ENCODE results near the gene TMC7. TPM values are rescaled to one million over a fixed set of nuclear protein-coding genes. Genes with fewer than 3 reads are reported as not detected.

Gene TMC7
- total and polyA plus RNA-seq, 2 donors (not counting 3 experiments of a cell fraction or from before 2014, with no cell fraction given) = 5.7 to 7.0 TPM

- no peak overlapping the region for H3K4me3 ChIP-seq (replicated peaks in 1 of 3; ENCODE audit: insufficient read depth in 1 of 3, low read depth in 1 of 3, low read length in 3 of 3)
- POLR2A ChIA-PET = no interaction called here
- no peak for DNase-seq (ENCODE audit: low read depth, low spot score)
- intact Hi-C loops (cut with micrococcal nuclease) (loop anchor here (5.0 to 10.0 kb wide), 2 partner anchors 70 to 307 kb away; partner anchors contain the start of gene ARL6IP1), dilution Hi-C loops (cut with MboI; ENCODE audit: extremely low pct_ligation_motif_present, low sequenced_read_pairs) (loop anchor here (25.0 kb wide), 1 partner anchor 325 kb away; the partner anchor contains the start of gene RPS15A)
- no peak overlapping the region for H2AFZ ChIP-seq (ENCODE audit: low read depth, low read length)
- no peaks in the 10 kb centered on the region for H3K9me3 ChIP-seq (replicated peaks; ENCODE audit: control insufficient read depth, insufficient read depth, low read length)
- CTCF ChIA-PET = interaction anchor here (0.9 to 3.5 kb wide), 5 partner anchors 15 to 390 kb away, joined by 3 to 37 read pairs (median 3); no protein-coding TSS in a partner anchor
- no peak overlapping the region for H3K27ac ChIP-seq (ENCODE audit: insufficient read depth, low read depth, low read length)
- no TSS peak for BruUV-seq (replicated peaks)
- H4K20me1 ChIP-seq (replicated peaks; ENCODE audit: control insufficient read depth, extremely low read depth, insufficient read depth, low read length) = no peaks in the 10 kb centered on the region
- FAIRE-seq = no peak
- H3K27me3 ChIP-seq (ENCODE audit: control insufficient read depth in 2 of 2, insufficient read depth in 2 of 2, low read length in 2 of 2) = no peaks in the 10 kb centered on the region
- peaks cover 29% of the 10 kb centered on the region for H3K79me2 ChIP-seq (ENCODE audit: control insufficient read depth, insufficient read depth, low read length)
- H3K9me1 ChIP-seq (replicated peaks; ENCODE audit: control insufficient read depth, extremely low read depth, insufficient read depth, low read length) = no peaks in the 10 kb centered on the region
- H3K4me1 ChIP-seq (ENCODE audit: control insufficient read depth, extremely low read depth, insufficient read depth, low read length) = peaks cover 42% of the 10 kb centered on the region
- peaks cover 4 to 8% of the 10 kb centered on the region in 2 experiments for H3K36me3 ChIP-seq (ENCODE audit: control insufficient read depth in 2 of 2, extremely low read depth in 1 of 2, insufficient read depth in 2 of 2, low read length in 2 of 2)
- H3K4me2 ChIP-seq (ENCODE audit: insufficient read depth, low read length) = no peak overlapping the region
- TF ChIP-seq GATA2 (IDR thresholded peaks at IDR 0.05; ENCODE audit: insufficient read depth, insufficient read length, low read depth, low read length) (no peak), POLR2A (IDR thresholded peaks at IDR 0.05; ENCODE audit: low read depth, low read length) (no peak), EZH2 (IDR thresholded peaks at IDR 0.05; ENCODE audit: borderline replicate concordance, low read depth, low read length, severe bottlenecking) (no peak), MAX (IDR thresholded peaks at IDR 0.05; ENCODE audit: insufficient read depth, insufficient read length) (no peak), MYC (IDR thresholded peaks at IDR 0.05; ENCODE audit: low read depth, low read length) (no peak), CTCF (IDR thresholded peaks at IDR 0.05; ENCODE audit: extremely low read depth in 1 of 2, insufficient read depth in 1 of 2, low read depth in 1 of 2, low read length in 2 of 2) (no peak), POLR2AphosphoS5 (IDR thresholded peaks at IDR 0.05; ENCODE audit: insufficient read depth, low read depth, low read length) (no peak), JUN (IDR thresholded peaks at IDR 0.05; ENCODE audit: borderline replicate concordance, insufficient read depth, insufficient read length, low read depth) (no peak), FOS (IDR thresholded peaks at IDR 0.05; ENCODE audit: borderline replicate concordance, insufficient read depth, low read length) (no peak)
- no peak overlapping the region for H3K9ac ChIP-seq (replicated peaks; ENCODE audit: extremely low read depth, insufficient read depth, low read length)
Measured at GRCh38 chr16:19112099-19112407, 128.3 kb downstream of the TMC7 start.

Small RNA genes within 50 kb of the gene (small RNA-seq; reads per million reads assigned to genes)
- gene RNU6-1340P (ENCODE audit: insufficient read depth, insufficient read length, low read depth, low replicate concordance) = not detected

Other genes starting within 250 kb of the TMC7 start
- gene RPS15A, start 193.6 kb upstream of the TMC7 start, total RNA-seq = 1,299 and 1,300 TPM in 2 replicates
- 3,719 and 4,163 TPM in 2 replicates for gene RPS15A, start 193.6 kb upstream of the TMC7 start, polyA plus RNA-seq
- gene ARL6IP1, start 182.4 kb upstream of the TMC7 start, total RNA-seq = 202 and 251 TPM in 2 replicates
- gene ARL6IP1, start 182.4 kb upstream of the TMC7 start, polyA plus RNA-seq = 204 and 338 TPM in 2 replicates
- gene SMG1, start 57.5 kb upstream of the TMC7 start, total RNA-seq = 80.2 and 90.8 TPM in 2 replicates
- gene SMG1, start 57.5 kb upstream of the TMC7 start, polyA plus RNA-seq = 11.8 and 14.0 TPM in 2 replicates
- 22.1 and 24.2 TPM in 2 replicates for gene COQ7, start 83.7 kb downstream of the TMC7 start, total RNA-seq
- 11.1 and 12.9 TPM in 2 replicates for gene COQ7, start 83.7 kb downstream of the TMC7 start, polyA plus RNA-seq
- gene ITPRIPL2, start 130.0 kb downstream of the TMC7 start, total RNA-seq = 40.8 and 43.2 TPM in 2 replicates
- 10.9 and 12.0 TPM in 2 replicates for gene ITPRIPL2, start 130.0 kb downstream of the TMC7 start, polyA plus RNA-seq
- gene SYT17, start 184.3 kb downstream of the TMC7 start, total RNA-seq = 1.8 and 1.9 TPM in 2 replicates
- 2.8 and 4.2 TPM in 2 replicates for gene SYT17, start 184.3 kb downstream of the TMC7 start, polyA plus RNA-seq